SU-DHL-6 (cell line): ENCODE measurements around the gene CASP4.

Source experiments
- H2AFZ ChIP-seq: fragments of 200-600 bp; sonication (generic); 2 replicates; pipeline ENCODE4 v1.6.1; 2014; ENCODE audit warnings: low read depth, mild to moderate bottlenecking, moderate library complexity, mixed read lengths, antibody characterized with exemption, low read length; ENCODE audit not compliant: severe bottlenecking
- H3F3A ChIP-seq: fragments of 200-600 bp; shearing (Covaris generic); 2 replicates; pipeline ENCODE4 v1.6.0; 2016; ENCODE audit warnings: antibody characterized with exemption, mild to moderate bottlenecking; ENCODE audit not compliant: insufficient read depth
- H3K27ac ChIP-seq: fragments of 200-600 bp; sonication (generic); 2 replicates; pipeline ENCODE4 v1.5.1; 2016; ENCODE audit warnings: low read depth, mild to moderate bottlenecking, low read length, moderate library complexity, mixed read lengths
- H3K27me3 ChIP-seq: fragments of 200-600 bp; sonication (generic), shearing (Covaris generic); 2 replicates; pipeline ENCODE4 v1.6.0; 2014; ENCODE audit warnings: mild to moderate bottlenecking, low read length
- H3K36me3 ChIP-seq: fragments of 200-600 bp; sonication (generic); 2 replicates; pipeline ENCODE4 v1.6.1; 2014; ENCODE audit warnings: mild to moderate bottlenecking, low read length, mixed read lengths
- H3K4me2 ChIP-seq: fragments of 300-600, 200-600 bp; shearing (Covaris generic), sonication (generic); 2 replicates; pipeline ENCODE4 v1.6.0; 2014; ENCODE audit warnings: low read length, low read depth, mild to moderate bottlenecking; ENCODE audit not compliant: poor library complexity, severe bottlenecking
- H3K4me3 ChIP-seq: fragments of 200-600 bp; sonication (generic); 2 replicates; pipeline ENCODE4 v1.5.1; 2014; ENCODE audit warnings: antibody characterized with exemption, low read length, mild to moderate bottlenecking, mixed read lengths; ENCODE audit not compliant: insufficient read depth, poor library complexity, severe bottlenecking
- H3K79me2 ChIP-seq: fragments of 200-600 bp; sonication (generic); 2 replicates; pipeline ENCODE4 v1.6.1; 2014; ENCODE audit warnings: mild to moderate bottlenecking, low read length, moderate library complexity; ENCODE audit not compliant: insufficient read depth
- H3K9ac ChIP-seq: fragments of 200-600 bp; sonication (generic); 2 replicates; pipeline ENCODE4 v1.7.0; 2014; ENCODE audit warnings: mild to moderate bottlenecking, low read length
- H3K9me2 ChIP-seq: fragments of 200-600 bp; sonication (generic); replicated peaks from 2 replicates; pipeline ENCODE4 v1.6.1; 2014; ENCODE audit warnings: low read length; ENCODE audit not compliant: insufficient read depth
- H3K9me3 ChIP-seq: fragments of 200-600 bp; sonication (generic); 2 replicates; pipeline ENCODE4 v1.6.1; 2014; ENCODE audit warnings: low read length, mixed read lengths; ENCODE audit not compliant: insufficient read depth
- H4K20me1 ChIP-seq: fragments of 200-600 bp; sonication (generic); 2 replicates; pipeline ENCODE4 v1.6.1; 2014; ENCODE audit warnings: low read depth, mild to moderate bottlenecking, antibody characterized with exemption, low read length, moderate library complexity, mixed read lengths
- CTCF ChIP-seq: fragments of 200-600 bp; sonication (generic); IDR thresholded peaks from one replicate; pipeline ENCODE4 v1.5.1; 2017; ENCODE audit warnings: antibody characterized with exemption, mild to moderate bottlenecking, low read length, moderate library complexity; ENCODE audit not compliant: insufficient read depth, poor library complexity, severe bottlenecking
- EZH2phosphoT487 ChIP-seq: fragments of 200-600 bp; sonication (generic), shearing (Covaris generic); conservative IDR thresholded peaks from 2 replicates; pipeline ENCODE4 v1.6.1; 2018; ENCODE audit warnings: mild to moderate bottlenecking, antibody characterized with exemption, low read length, moderate library complexity, mixed read lengths

The CASP4 gene

GRCh38 chr11:104968355-104968855 lies at the start of gene CASP4:
Gene CASP4 (minus strand): TSS chr11:104968574. CDS start chr11:104968525, 49 bp downstream.
- Histone ChIP-seq H3K4me3 (no peak within 1 kb of the TSS), H2AFZ (no peak within 1 kb of the TSS), H3K9me3 (no peaks in the 10 kb centered on the region), H3K9ac (no peak within 1 kb of the TSS), H3K79me2 (no peaks in the 10 kb centered on the region), H3K27me3 (no peaks in the 10 kb centered on the region), H3K9me2 (no peaks in the 10 kb centered on the region), H3K36me3 (no peaks in the 10 kb centered on the region), H3K4me2 (peak within 1 kb of the TSS; percentile 16), H3K27ac (no peak within 1 kb of the TSS), H4K20me1 (no peaks in the 10 kb centered on the region), H3F3A (no peaks in the 10 kb centered on the region)
- TF ChIP-seq EZH2phosphoT487 = no peak
- TF ChIP-seq CTCF = no peak

- Histone ChIP-seq H3K4me3 (no peak overlapping the region), H3K9me2 (no peaks in the 10 kb centered on the region), H2AFZ (no peak overlapping the region), H4K20me1 (no peaks in the 10 kb centered on the region), H3K4me2 (no peak overlapping the region), H3K27me3 (no peaks in the 10 kb centered on the region), H3F3A (no peaks in the 10 kb centered on the region), H3K79me2 (no peaks in the 10 kb centered on the region), H3K36me3 (no peaks in the 10 kb centered on the region), H3K27ac (no peak overlapping the region), H3K9me3 (no peaks in the 10 kb centered on the region), H3K9ac (no peak overlapping the region)
- TF ChIP-seq CTCF = no peak
Observed at GRCh38 chr11:105007463-105007862, 39.1 kb upstream of the CASP4 start.

GRCh38 chr11:105005451-105005845 lies 37.1 kb upstream of the CASP4 start:
- H3K79me2 ChIP-seq = no peaks in the 10 kb centered on the region
- H3K9me2 ChIP-seq = no peaks in the 10 kb centered on the region
- H4K20me1 ChIP-seq = no peaks in the 10 kb centered on the region
- H3K36me3 ChIP-seq = no peaks in the 10 kb centered on the region
- no peak overlapping the region for H3K27ac ChIP-seq
- H3K9ac ChIP-seq = no peak overlapping the region
- H3K4me3 ChIP-seq = no peak overlapping the region
- no peak overlapping the region for H2AFZ ChIP-seq
- no peaks in the 10 kb centered on the region for H3K27me3 ChIP-seq
- no peaks in the 10 kb centered on the region for H3K9me3 ChIP-seq
- no peak for TF ChIP-seq EZH2phosphoT487
- TF ChIP-seq CTCF = no peak
- no peaks in the 10 kb centered on the region for H3F3A ChIP-seq
- H3K4me2 ChIP-seq = no peak overlapping the region

GRCh38 chr11:105004021-105004420 lies 35.6 kb upstream of the CASP4 start:
- H4K20me1 ChIP-seq = no peaks in the 10 kb centered on the region
- no peak overlapping the region for H3K27ac ChIP-seq

More at GRCh38 chr11:105004021-105004420, 35.6 kb upstream of the CASP4 start:
- Histone ChIP-seq H3F3A (no peaks in the 10 kb centered on the region), H3K27me3 (no peaks in the 10 kb centered on the region), H2AFZ (no peak overlapping the region), H3K4me3 (no peak overlapping the region), H3K9ac (no peak overlapping the region), H3K4me2 (no peak overlapping the region), H3K9me2 (no peaks in the 10 kb centered on the region), H3K79me2 (no peaks in the 10 kb centered on the region), H3K36me3 (no peaks in the 10 kb centered on the region), H3K9me3 (no peaks in the 10 kb centered on the region)
- no peak for TF ChIP-seq EZH2phosphoT487
- TF ChIP-seq CTCF = no peak
